ENCODE measurements around the gene BCAS3. TPM values are rescaled to one million over a fixed set of nuclear protein-coding genes. Genes with fewer than 3 reads are reported as not detected.
A peak's percentile ranks its signal among the peaks of the same experiment; 100 is the strongest.
"Not testable (repeated sequence)": the region's sequence is repeated elsewhere in the genome, so short reads cannot be mapped to it uniquely, and the experiment has no call there.

Gene BCAS3
- total RNA-seq, 1 donor from 2014 or later, result 22.6 TPM

GRCh38 chr17:60933739-60934138 is 256.1 kb downstream of the BCAS3 start:
- no peak overlapping the region for H3K4me3 Mint-ChIP-seq (ENCODE audit: unreplicated experiment)
- peaks cover 1% of the 10 kb centered on the region for H3K36me3 Mint-ChIP-seq (ENCODE audit: low read depth)
- H3K27ac Mint-ChIP-seq (ENCODE audit: unreplicated experiment), result peak overlapping the region; percentile 10
- no peak for DNase-seq (ENCODE audit: low spot score)
- TF ChIP-seq, protein P1, sequence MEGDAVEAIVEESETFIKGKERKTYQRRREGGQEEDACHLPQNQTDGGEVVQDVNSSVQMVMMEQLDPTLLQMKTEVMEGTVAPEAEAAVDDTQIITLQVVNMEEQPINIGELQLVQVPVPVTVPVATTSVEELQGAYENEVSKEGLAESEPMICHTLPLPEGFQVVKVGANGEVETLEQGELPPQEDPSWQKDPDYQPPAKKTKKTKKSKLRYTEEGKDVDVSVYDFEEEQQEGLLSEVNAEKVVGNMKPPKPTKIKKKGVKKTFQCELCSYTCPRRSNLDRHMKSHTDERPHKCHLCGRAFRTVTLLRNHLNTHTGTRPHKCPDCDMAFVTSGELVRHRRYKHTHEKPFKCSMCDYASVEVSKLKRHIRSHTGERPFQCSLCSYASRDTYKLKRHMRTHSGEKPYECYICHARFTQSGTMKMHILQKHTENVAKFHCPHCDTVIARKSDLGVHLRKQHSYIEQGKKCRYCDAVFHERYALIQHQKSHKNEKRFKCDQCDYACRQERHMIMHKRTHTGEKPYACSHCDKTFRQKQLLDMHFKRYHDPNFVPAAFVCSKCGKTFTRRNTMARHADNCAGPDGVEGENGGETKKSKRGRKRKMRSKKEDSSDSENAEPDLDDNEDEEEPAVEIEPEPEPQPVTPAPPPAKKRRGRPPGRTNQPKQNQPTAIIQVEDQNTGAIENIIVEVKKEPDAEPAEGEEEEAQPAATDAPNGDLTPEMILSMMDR (IDR thresholded peaks at IDR 0.05), result no peak
- H3K27me3 Mint-ChIP-seq (ENCODE audit: low read depth), result no peaks in the 10 kb centered on the region
- H3K9me3 Mint-ChIP-seq (ENCODE audit: low read depth), result no peaks in the 10 kb centered on the region
- peaks cover 5% of the 10 kb centered on the region for H3K4me1 Mint-ChIP-seq (ENCODE audit: low read depth)

GRCh38 chr17:60934723-60935122 is 257.1 kb downstream of the BCAS3 start:
- no peak overlapping the region for H3K4me3 Mint-ChIP-seq (ENCODE audit: unreplicated experiment)
- no peak overlapping the region for H3K27ac Mint-ChIP-seq (ENCODE audit: unreplicated experiment)
- no peaks in the 10 kb centered on the region for H3K27me3 Mint-ChIP-seq (ENCODE audit: low read depth)
- peaks cover 1% of the 10 kb centered on the region for H3K36me3 Mint-ChIP-seq (ENCODE audit: low read depth)
- peaks cover 5% of the 10 kb centered on the region for H3K4me1 Mint-ChIP-seq (ENCODE audit: low read depth)
- DNase-seq (ENCODE audit: low spot score), result no peak
- H3K9me3 Mint-ChIP-seq (ENCODE audit: low read depth), result no peaks in the 10 kb centered on the region
- TF ChIP-seq, protein P1 (IDR thresholded peaks at IDR 0.05), result no peak

DNA sequence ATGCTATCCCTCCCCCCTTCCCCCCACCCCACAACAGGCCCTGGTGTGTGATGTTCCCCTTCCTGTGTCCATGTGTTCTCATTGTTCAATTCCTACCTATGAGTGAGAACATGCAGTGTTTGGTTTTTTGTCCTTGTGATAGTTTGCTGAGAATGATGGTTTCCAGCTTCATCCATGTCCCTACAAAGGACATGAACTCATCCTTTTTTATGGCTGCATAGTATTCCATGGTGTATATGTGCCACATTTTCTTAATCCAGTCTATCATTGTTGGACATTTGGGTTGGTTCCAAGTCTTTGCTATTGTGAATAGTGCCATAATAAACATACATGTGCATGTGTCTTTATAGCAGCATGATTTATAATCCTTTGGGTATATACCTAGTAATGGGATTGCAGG is 258.3 kb downstream of the BCAS3 start:
- H3K4me3 Mint-ChIP-seq (ENCODE audit: unreplicated experiment); H3K36me3 Mint-ChIP-seq (ENCODE audit: low read depth); H3K27ac Mint-ChIP-seq (ENCODE audit: unreplicated experiment): not testable (repeated sequence)

GRCh38 chr17:60939318-60939717 is 261.7 kb downstream of the BCAS3 start:
- Mint-ChIP-seq H3K36me3 (ENCODE audit: low read depth) (peaks cover 1% of the 10 kb centered on the region), H3K27ac (ENCODE audit: unreplicated experiment) (no peak overlapping the region), H3K9me3 (ENCODE audit: low read depth) (no peaks in the 10 kb centered on the region), H3K27me3 (ENCODE audit: low read depth) (no peaks in the 10 kb centered on the region), H3K4me1 (ENCODE audit: low read depth) (peaks cover 11% of the 10 kb centered on the region), H3K4me3 (ENCODE audit: unreplicated experiment) (no peak overlapping the region)
- DNase-seq (ENCODE audit: low spot score), result no peak
- TF ChIP-seq, protein P1 (IDR thresholded peaks at IDR 0.05), result no peak

More for the DNA sequence above, 258.3 kb downstream of the BCAS3 start:
- not testable (repeated sequence) for H3K4me1 Mint-ChIP-seq (ENCODE audit: low read depth); DNase-seq (ENCODE audit: low spot score); H3K27me3 Mint-ChIP-seq (ENCODE audit: low read depth); H3K9me3 Mint-ChIP-seq (ENCODE audit: low read depth)

DNA sequence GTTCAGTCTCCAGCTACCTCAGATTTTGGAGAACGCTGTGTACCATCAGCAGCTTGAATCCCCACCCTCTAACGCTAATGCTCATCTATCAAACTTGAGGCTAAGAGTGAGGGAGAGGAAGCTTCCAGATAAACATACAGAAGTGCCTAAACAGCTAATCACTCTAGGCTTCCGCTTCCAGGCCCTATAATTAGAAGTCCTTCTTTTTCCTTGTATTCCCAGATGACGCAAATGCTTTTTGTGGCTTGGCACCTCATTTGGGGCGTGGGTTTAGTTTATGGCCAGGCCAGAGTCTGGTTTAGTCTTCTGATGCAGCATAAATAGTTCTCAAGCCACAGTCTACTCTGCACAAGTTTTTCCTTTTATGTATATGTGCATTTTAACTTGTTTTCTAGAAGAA is 263.4 kb downstream of the BCAS3 start:
- Mint-ChIP-seq H3K27ac (ENCODE audit: unreplicated experiment) (peak overlapping the region; percentile 79), H3K36me3 (ENCODE audit: low read depth) (peaks cover 1% of the 10 kb centered on the region), H3K4me1 (ENCODE audit: low read depth) (peaks cover 11% of the 10 kb centered on the region), H3K27me3 (ENCODE audit: low read depth) (no peaks in the 10 kb centered on the region), H3K9me3 (ENCODE audit: low read depth) (no peaks in the 10 kb centered on the region), H3K4me3 (ENCODE audit: unreplicated experiment) (no peak overlapping the region)
- TF ChIP-seq, protein P1 (IDR thresholded peaks at IDR 0.05), result no peak
- DNase-seq (ENCODE audit: low spot score), result no peak

DNA sequence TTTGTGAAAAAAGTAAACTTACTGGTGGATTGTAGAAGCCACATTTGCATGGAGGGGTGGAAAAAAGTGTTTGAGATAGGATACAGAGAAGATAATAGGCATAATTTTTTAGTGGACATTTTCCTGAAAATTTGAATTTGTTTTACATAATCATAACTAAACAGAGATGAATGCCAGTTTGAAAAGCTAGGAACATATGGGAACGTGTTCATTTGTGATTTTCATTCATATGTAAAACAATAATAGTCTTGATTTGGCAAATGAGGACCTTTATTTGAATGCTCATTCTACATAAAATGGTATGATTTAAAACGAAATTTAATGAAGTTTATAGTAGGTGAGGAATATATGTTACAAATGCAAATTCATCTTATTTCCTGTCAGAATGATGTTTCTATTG is 263.9 kb downstream of the BCAS3 start:
- DNase-seq (ENCODE audit: low spot score), result no peak
- TF ChIP-seq, protein P1 (IDR thresholded peaks at IDR 0.05), result no peak
- Mint-ChIP-seq H3K27me3 (ENCODE audit: low read depth) (no peaks in the 10 kb centered on the region), H3K36me3 (ENCODE audit: low read depth) (peaks cover 1% of the 10 kb centered on the region), H3K4me1 (ENCODE audit: low read depth) (peaks cover 11% of the 10 kb centered on the region), H3K4me3 (ENCODE audit: unreplicated experiment) (no peak overlapping the region), H3K27ac (ENCODE audit: unreplicated experiment) (no peak overlapping the region), H3K9me3 (ENCODE audit: low read depth) (no peaks in the 10 kb centered on the region)
